Measurements from ENCODE around the gene DMAC2.
"Not testable (repeated sequence)": the region's sequence is repeated elsewhere in the genome, so short reads cannot be mapped to it uniquely, and the experiment has no call there.

Gene DMAC2

DNA sequence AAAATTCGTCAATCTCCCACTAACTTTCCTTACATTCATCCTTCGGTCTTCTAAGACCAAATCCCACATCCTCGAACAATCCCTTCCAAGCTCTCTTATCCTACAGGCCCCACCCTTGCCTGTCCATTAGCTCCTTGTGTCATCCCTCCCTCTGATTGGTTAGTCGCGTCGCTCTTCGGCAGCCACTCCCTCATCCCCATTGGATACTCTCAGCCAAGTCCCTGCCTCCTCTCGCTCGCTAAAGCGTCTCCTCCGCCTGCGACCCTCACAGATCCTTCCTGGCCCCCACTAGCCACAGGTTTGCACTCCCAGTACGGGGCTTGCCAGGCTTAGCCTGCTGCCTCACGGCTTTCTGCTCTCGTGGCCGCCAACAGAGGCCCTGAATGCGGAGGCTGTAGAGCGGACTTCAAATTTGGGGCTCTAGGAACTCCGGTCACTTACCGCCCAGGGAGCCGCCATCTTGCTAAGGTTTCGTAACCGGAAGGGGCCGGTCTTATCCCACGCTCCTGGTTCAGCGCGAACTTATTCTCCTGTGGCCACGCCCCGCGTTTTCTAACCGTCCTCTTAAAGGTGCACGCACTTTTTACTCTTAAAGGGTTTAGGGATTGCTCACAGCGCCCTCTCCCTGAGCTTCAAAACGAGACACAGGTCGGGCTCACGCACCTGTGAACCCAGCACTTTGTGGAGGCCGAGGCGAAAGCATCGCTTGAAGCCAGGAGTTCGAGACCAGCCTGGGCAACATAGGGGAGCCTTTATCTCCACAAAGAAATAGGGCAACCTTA lies at the start of gene DMAC2:
DMAC2 (minus strand) TSS at position 472 of the 782 bp plus-strand sequence; CDS start at position 459, 13 bp downstream.
- DNase-seq (ENCODE audit: low spot score) (peak; percentile 89), FAIRE-seq (peak; percentile 85)

DNA sequence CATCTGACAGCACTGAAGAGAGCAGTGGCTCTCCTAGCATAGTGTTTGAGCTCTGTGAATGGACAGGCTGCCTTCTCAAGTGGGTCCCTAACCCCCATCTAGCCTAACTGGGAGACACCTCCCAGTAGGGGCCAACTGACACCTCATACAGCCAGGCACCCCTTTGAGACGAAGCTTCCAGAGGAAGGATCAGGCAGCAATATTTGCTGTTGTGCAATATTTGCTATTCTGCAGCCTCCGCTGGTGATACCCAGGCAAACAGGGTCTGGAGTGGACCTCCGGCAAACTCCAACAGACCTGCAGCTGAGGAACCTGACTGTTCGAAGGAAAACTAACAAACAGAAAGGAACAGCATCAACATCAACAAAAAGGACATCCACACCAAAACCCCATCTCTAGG lies 47.2 kb upstream of the DMAC2 start:
- not testable (repeated sequence) for FAIRE-seq; DNase-seq (ENCODE audit: low spot score)

DNA sequence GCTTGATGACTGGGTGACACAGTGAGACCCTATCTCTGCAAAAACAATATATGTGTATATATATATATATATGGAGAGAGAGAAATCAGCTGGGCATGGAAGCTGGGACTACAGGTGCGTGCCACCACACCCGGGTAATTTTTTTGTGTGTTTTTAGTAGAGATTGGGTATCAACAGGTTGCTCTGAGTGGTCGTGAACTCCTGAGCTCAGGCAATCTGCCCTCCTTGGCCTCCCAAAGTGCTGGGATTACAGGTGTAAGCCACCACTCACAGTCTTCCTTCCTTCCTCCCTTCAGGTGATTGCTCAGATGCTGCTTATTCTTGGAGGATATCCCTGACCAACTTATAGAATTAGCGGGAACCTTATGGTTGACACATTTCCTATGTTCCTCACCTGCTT lies 45.1 kb upstream of the DMAC2 start:
- DNase-seq (ENCODE audit: low spot score) (no peak), FAIRE-seq (no peak)

DNA sequence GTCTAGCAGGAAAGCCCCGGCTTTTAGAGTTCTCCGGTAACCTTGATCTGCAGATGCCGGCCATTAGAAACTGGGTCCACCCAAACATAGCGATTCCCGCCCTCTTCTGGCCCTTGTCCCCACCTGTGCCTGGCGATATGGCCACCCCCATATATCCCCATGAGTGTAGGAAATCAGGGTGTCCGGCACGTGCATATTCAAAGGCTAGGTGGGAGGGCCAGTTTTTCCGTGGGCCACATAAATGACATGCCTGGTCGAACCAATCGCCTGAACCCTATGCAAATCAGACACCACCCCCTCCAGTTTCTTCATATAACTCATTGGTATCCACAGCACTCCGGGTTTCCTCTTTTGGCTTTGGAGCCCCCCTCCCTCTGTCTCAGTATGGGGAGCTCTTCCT lies 40.6 kb upstream of the DMAC2 start:
- no peak for DNase-seq (ENCODE audit: low spot score)
- FAIRE-seq = no peak

DNA sequence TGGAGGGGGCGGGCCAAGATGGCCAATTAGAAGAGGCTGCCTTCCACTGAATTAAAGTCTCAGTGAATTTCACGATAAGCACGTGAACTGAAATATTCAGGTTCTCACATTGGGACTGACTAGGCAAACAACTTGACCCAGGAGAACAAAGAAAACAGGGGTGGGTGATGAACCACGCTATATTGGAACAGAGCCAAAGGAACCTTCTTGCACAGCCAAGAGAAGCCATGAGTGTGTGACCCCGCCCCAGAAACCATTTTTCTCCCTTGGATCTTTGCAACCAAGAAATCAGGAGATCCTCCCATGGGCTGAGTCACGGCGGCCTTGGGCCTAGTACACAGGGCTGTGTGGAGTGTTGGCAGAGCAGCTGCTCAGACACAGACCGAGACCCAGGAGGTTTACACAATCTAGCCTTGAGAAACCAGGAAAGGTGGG lies 40.1 kb upstream of the DMAC2 start:
- no peak for DNase-seq (ENCODE audit: low spot score)
- FAIRE-seq = no peak

DNA sequence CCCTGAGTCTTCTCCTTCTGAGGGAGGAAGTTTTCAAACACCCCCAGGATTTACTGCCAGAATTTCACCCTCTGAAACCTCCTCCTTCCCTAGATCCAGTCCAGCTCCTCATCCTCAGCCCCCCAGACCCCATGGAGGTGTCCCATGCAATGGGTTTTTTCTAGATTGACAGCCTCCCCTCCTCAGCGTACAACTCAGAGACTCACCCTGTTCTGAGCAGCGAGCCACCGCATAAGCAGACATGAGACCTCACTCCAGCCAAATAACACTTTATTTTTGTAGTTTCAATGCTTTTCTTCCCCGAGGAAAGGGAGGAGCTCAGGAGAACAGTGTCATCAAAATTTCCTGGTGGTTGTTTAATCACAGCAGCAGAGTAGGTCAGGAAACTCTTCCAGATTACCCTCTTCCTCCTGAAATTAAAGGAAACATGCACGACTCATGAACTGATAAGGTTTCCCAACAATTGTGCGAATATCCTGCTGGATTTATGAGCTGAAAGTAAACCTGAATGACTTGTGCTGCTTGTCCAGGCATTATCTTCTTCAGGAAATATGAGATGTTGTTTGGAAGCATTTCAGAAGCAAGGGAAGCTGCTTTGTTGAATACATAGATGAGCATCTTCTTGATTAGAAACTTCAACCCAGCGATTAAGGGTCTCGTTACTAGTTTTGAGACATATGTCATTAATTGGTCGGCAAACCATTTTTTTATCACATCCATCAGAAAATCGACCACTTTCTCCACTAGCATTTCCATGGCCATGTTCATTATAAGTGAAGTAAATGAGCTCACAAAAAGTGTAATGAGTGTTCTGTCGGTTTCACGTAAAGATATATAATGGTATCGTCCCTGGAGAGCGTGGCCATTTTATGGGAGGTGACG lies 39.4 kb upstream of the DMAC2 start:
- FAIRE-seq (no peak), DNase-seq (ENCODE audit: low spot score) (no peak)

DNA sequence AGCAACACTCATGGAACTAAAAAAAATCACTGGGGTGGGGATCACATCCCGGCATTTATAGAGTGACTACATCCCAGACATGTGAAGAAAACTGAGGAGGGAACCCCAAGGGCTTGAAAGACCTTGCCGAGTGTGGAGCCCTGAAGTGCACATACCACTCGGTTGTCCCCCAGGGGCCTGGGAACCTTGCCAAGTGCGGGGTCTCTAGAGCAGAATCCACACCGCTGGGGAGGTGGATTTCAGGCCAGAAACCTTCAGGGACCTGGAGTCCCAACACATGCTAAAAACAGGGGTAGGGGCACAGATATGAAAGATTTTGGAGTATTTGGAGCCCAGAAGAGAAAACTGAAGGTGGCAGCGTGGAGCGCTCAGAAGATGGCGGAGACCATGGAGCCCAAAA lies 38.5 kb upstream of the DMAC2 start:
- DNase-seq (ENCODE audit: low spot score) = no peak
- no peak for FAIRE-seq

DNA sequence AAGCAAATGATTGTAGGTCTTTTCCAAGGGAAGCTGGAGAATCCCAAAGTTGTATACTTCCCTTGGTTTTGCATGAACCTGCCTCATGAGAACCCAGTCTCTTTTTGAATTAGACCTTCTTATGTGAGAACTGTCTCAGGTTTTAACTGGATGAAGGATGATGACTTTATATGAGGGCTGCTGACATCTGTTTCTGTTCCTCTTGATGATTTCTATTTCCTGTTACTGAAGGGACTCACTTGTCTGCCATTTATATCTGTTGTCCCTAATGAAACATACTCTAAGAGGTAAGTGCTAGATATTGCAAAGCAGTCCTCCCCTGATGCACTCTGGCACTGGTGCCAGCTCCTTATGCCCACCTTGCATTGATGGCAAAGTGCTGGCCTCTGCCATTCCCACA lies 36.9 kb upstream of the DMAC2 start:
- FAIRE-seq (no peak), DNase-seq (ENCODE audit: low spot score) (no peak)

DNA sequence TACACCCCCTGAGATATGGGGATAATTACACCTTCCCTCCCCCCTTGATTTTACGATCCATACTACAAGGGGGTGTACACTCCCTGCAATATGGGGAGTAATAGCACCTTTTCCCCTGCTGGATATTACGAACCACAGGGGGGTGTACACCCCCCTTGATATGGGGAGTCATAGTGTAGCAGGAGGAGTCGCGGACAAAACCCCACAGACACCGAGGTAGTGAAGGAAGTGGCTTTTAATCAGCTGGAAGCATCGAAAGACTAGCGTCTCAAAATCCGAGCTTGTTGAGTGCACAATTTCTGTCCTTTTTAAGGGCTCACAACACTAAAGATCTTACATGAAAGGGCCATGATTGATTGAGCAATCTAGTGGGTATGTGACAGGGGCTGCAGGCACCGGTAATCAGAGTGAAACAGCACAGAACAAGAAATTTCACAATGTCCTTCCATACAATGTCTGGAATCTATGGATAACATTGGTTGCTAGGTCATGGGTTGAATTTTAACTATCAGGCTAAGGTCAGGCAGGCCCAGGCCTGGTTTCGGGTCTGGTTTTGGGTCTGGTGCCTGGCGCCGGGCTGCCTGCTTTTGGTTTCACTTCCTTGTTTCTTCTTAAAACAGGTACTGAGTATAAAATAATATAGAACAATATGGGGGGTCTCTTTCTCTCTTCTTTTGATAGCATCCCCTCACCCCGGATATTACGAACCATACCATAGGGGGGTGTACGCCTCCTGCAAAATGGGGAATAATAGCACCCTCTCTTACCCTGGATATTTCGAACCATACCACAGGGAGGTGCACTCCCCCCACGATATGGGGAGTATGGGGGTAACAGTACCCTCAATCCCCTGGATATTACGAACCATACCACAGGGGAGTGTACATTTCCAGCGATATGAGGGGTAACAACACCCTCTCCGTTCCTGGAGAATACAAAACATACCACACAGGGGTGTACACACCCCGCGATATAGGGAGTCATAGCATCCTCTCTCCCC lies 23.8 kb upstream of the DMAC2 start:
- not testable (repeated sequence) for DNase-seq (ENCODE audit: low spot score); FAIRE-seq

DNA sequence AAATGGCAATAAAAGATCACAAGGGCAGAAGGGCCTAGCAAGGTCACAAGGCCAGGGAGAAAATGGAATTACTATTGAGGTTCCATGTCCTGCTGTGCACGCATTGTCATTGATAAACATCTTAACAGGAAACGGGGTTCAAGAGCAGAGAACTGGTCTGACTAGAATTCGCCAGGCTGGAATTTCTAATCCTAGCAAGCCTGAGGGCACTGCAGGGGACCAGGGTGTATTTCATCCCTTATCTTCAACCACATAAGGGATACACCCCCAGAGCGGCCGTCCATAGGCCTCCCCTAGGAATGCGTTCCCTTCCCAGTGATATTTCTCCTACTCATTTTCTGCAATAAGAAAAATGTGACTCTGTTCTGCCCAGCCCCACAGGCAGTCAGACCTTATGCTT lies 22.8 kb upstream of the DMAC2 start:
- FAIRE-seq (no peak), DNase-seq (ENCODE audit: low spot score) (no peak)

DNA sequence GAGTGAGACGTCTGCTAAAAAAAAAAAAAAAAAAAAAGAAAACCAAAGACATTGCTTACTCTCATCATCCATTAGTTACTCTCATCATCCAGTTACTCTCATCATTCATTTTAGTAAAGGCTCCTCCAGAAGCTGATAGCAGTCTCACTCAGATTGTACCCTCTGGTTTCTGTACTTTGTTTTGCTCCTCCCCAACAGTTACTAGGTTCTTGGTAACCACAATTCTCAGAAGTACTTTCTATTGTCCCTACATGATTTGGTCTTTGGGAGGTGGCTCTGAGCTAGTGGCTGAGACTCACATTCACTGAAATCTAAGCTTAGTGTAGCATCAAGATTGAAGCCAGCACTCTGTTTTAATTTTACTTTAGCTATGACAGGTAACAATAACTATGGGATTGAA lies 17.5 kb upstream of the DMAC2 start:
- DNase-seq (ENCODE audit: low spot score) (no peak), FAIRE-seq (no peak)

DNA sequence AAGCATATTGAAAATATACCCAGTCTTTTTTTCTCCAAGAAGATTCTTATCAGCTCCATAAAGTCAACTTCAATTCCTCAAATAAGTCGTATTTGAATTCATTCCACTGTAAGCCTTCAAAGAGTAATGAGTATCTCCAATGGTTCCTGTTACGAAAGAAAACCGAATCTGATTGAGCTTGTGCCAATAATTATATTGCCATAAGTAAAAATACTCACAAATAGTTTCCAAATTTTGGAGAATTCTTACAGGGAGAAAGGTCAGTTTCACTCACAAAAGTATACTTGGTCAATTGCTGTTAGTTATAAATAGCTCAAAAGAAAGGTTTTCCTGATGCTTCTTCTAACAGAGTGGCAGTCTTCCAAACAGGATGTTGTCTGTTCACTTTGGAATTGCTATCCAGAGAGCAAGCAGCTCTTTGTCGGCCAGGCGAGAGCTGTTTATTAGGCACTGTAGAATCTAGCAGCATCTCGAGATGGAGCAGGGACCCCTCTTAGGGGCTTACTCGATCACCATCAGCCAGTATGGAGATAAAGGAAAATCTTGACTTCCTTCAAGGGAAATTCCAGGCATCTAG lies 16.7 kb upstream of the DMAC2 start:
- FAIRE-seq (no peak), DNase-seq (ENCODE audit: low spot score) (no peak)

DNA sequence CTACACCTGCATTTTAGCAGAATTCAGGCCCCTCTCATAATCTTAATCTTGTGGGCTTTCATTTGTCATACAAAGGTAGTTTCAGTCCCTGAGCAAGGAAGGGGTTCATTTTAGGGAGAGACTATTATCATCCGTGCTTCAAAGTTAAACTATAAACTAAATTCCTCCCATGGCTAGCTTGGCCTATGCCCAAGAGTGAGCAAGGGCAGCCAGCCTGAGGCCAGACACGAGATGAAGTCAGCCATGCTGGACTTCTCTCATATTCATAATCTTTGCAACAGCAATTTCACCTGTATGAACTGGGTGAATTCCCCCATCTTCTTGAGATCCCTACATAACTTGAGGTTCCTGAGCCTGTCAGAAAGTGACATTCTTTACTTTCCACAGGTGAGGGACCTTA lies 16.2 kb upstream of the DMAC2 start:
- no peak for FAIRE-seq
- no peak for DNase-seq (ENCODE audit: low spot score)

DNA sequence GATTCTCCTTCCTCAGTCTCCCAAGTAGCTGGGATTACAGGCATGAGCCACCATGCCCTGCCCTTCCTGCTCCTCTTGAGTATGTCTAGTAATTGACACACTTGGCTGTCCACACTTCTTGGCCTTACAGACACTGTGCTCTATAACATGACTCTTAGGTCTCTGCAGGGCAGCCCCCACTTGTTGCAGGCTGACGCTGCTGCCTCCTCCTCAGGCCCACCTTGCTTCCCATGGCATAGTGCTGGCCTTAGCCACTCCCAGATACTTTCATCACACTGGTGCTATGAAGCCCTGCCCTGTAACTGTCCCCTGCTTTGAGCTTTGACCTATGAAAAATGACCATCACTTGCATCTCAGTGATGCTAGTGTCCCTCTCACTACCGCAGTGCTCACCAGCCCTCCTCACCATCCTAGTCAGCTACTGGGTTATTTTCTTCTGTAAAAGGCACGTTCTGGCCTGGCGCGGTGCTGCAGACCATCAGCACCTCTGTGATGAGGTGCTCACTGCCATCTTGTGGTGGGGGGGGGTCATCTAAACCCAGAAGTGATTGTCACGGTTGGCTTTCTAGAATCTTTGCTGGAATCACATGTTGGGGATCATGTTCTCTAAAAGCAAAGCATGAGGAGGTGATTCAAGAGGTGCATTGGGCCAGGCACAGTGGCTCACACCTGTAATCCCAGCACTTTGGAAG lies 13.0 kb upstream of the DMAC2 start:
- no peak for DNase-seq (ENCODE audit: low spot score)

DNA sequence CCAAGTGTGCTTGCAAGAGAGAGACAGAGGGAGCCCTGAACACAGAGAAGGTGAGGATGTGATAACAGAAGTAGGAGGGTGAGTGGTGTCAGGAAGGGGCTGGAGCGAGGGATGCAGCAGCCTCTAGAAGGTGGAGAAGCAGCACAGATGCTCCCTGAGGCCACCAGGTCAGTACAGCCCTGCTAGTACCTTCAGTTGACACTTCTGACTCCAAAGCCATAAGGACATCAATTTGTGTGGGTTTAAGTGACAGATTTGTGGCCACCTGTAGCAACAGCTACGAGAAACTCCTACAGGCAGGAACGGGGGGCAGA lies 10.1 kb upstream of the DMAC2 start:
- no peak for DNase-seq (ENCODE audit: low spot score)
- FAIRE-seq = no peak

More for the DNA sequence above, 13.0 kb upstream of the DMAC2 start:
- no peak for FAIRE-seq

DNA sequence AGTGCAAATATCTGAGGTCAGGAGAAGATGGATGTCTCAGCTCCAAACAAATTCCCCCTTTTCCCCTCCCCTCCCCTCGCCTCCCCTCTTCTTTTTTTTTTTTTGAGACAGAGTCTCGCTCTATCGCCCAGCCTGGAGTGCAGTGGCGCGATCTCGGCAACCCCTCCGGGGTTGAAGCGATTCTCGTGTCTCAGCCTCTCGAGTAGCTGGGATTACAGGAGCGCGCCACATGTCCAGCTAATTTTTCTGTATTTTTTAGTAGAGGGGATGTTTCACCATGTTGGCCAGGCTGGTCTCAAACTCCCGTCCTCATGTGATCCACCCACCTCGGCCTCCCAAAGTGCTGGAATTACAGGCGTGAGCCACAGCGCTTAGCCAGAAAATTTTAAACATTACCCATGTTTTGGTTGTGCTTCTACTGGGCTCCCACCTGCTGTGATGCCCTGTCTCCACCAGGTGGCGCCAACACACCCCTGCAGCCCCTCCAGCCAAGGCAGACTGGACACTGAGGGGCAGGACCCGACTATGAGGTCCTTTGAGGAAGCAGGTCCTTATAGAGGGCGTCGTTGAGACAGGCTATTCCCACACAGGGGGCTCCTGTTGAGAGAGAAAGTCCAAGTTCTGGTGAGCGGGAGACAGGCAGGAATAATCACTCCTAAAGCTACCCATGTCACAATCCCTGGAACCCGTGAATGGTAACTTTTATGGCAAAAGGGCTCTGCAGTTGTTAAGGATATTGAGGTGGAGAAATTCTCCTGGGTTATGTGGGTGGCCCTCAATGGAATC lies 9.6 kb upstream of the DMAC2 start:
- FAIRE-seq = no peak
- DNase-seq (ENCODE audit: low spot score) = peak; percentile 25

DNA sequence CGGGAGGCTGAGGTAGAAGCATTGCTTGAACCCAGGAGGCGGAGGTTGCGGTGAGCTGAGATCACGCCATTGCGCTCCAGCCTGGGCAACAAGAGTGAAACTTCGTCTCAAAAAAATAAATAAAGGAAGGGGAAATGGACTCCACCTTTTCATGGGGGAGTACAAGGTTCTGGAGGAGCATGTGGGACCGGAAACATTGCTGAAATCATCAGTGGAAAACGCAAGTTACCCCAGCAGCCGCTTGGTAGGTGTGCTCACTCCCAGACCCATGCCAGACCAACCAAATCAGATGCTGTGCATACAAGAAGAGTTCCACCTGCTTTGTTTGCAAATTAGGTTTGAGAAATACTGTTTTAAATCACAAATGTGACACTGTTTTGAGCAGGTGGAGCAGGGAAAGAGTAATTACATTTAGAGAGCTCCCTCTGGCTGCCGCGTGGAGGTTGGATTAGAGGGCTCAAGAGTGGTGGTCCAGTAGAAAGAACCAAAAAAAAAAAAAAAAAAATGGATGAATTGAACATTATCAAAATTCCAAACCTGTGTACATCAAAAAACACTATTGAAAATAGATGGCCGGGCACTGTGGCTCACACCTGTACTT lies 8.1 kb upstream of the DMAC2 start:
- FAIRE-seq (no peak), DNase-seq (ENCODE audit: low spot score) (no peak)

DNA sequence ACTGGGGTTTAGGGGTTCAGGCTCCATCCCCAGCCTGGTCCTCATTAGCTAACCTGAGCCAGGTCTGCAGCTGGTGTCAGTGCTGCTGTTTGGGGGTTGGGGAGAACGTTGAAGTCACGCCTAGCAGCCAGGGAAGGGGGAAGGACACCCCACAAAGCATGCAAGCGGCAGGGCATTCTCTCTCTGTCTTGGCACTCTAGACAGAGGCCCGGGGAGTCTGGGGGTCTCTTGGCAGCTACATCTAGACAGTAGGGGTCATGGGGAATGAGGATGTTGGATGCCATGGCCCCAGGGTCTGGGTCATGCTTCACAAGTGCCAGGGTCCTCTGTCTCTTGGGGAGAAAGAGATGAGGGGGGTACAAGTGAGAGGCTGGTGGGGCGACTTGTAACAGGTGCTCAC lies 5.9 kb upstream of the DMAC2 start:
- no peak for FAIRE-seq
- DNase-seq (ENCODE audit: low spot score) = no peak

DNA sequence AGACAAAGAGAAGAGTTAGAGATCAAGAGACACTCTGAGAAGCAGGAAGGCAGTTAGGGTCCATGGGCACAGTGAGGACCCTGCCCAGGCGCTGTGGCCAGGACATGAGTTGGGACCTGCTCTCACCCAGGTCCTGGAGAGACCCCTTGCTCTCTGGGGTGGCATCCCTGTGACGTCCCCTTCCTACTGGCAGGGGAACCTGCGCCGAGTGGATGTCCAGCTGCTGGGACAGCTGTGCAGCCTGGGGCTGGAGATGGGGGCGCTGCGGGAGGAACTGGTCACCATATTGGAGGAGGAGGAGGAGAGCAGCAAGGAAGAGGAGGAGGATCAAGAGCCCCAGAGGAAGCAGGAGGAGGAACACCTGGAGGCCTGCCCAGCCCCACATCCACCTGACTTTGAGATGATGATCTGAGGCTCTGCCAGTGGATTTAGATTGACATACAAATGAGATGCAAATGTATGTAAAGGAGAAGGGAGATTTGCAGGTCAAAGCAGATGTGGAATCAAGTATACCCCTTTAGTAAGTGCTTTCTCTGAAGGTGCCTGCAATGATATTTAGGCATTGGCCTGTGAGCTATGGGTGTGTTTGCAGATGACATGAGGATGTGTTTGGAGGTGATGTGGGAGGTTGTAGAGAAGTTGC lies 4.2 kb upstream of the DMAC2 start:
- DNase-seq (ENCODE audit: low spot score) = no peak
- no peak for FAIRE-seq
